Esophagus (tissue), 2 donors: ENCODE measurements around the gene UBXN4. TPM values are rescaled to one million over a fixed set of nuclear protein-coding genes. Genes with fewer than 3 reads are reported as not detected.

ENCODE experiments used
- H3K27ac ChIP-seq, 2 donors: one replicate each; pipeline ENCODE4 v1.5.1; 2013; ENCODE audit warnings: low read depth in 2 of 2, mild to moderate bottlenecking in 2 of 2, inconsistent platforms in 1 of 2, low read length in 1 of 2, moderate library complexity in 1 of 2
- H3K27me3 ChIP-seq, 2 donors: one replicate each; pipeline ENCODE4 v1.6.1; 2013; ENCODE audit warnings: low read length in 2 of 2, control low read depth in 1 of 2, mild to moderate bottlenecking in 1 of 2; ENCODE audit not compliant: insufficient read depth in 2 of 2, control insufficient read depth in 1 of 2
- H3K36me3 ChIP-seq, 2 donors: one replicate each; pipeline ENCODE4 v1.6.1; 2013; ENCODE audit warnings: low read length in 1 of 2; ENCODE audit not compliant: control insufficient read depth in 2 of 2, insufficient read depth in 2 of 2
- H3K4me1 ChIP-seq, 2 donors: one replicate each; pipeline ENCODE4 v1.6.1; 2013; ENCODE audit warnings: low read length in 1 of 2; ENCODE audit not compliant: control insufficient read depth in 2 of 2, insufficient read depth in 2 of 2
- H3K4me3 ChIP-seq, 2 donors: one replicate each; pipeline ENCODE4 v1.5.1; 2013; ENCODE audit warnings: low read length in 2 of 2, mild to moderate bottlenecking in 2 of 2, low read depth in 1 of 2, moderate library complexity in 1 of 2
- H3K9me3 ChIP-seq, 2 donors: one replicate each; pipeline ENCODE4 v1.6.1; 2013; ENCODE audit warnings: mild to moderate bottlenecking in 2 of 2, low read depth in 1 of 2, low read length in 1 of 2, moderate library complexity in 1 of 2; ENCODE audit not compliant: control insufficient read depth in 2 of 2, insufficient read depth in 1 of 2
- WGBS, 2 donors: extraction: QIAGEN DNeasy Blood & Tissue Kit; methylation state at CpG; one replicate each; pipeline ENCODE4 v1.1.7; 2013; 5-methylcytosine and 5-hydroxymethylcytosine counted together
- polyA plus RNA-seq, 2 donors: library from polyadenylated mRNA; stranded (reverse); fragments of 200-250 nt; gene quantifications; one replicate each; pipeline ENCODE4 v1.2.3, GENCODE V29; 2013
- donor health status: healthy with polysubstance abuse.
- donor health status: Bipolar disorder and iron deficiency.

Gene UBXN4
- polyA plus RNA-seq, 2 donors = 33.3 to 40.3 TPM

- Histone ChIP-seq H3K9me3 (no peaks in the 10 kb centered on the region), H3K4me1 (no peaks in the 10 kb centered on the region), H3K27me3 (no peaks in the 10 kb centered on the region), H3K4me3 (no peak overlapping the region), H3K36me3 (no peaks in the 10 kb centered on the region), H3K27ac (no peak overlapping the region)
- 71 to 86% methylated on average over 14 of the region's 14 CpGs for WGBS, 2 donors
These were observed 89.6 kb downstream of the UBXN4 start for GRCh38 chr2:135831180-135831812.

GRCh38 chr2:135832891-135833290 is 91.2 kb downstream of the UBXN4 start:
- Histone ChIP-seq H3K27me3 (no peaks in the 10 kb centered on the region), H3K27ac (no peak overlapping the region), H3K36me3 (no peaks in the 10 kb centered on the region), H3K4me3 (no peak overlapping the region), H3K4me1 (no peaks in the 10 kb centered on the region), H3K9me3 (no peaks in the 10 kb centered on the region)
- WGBS, 2 donors = 91 to 93% methylated on average over 6 of the region's 6 CpGs

Other genes starting within 250 kb of the UBXN4 start
- gene ZRANB3, start 210.6 kb upstream of the UBXN4 start, polyA plus RNA-seq = 1 to 10 TPM; 1.5 to 1.9 TPM
- gene R3HDM1, start 210.4 kb upstream of the UBXN4 start, polyA plus RNA-seq = 1 to 10 TPM; 5.3 to 6.8 TPM
- gene LCT, start 95.3 kb downstream of the UBXN4 start, polyA plus RNA-seq = under 1 TPM in 1 of 2 donors, not detected in 1; 0.01 TPM
- 10 to 100 TPM in 1 of 2 donors, 1 to 10 TPM in 1; 5.2 to 13.1 TPM for gene MCM6, start 134.6 kb downstream of the UBXN4 start, polyA plus RNA-seq
- gene DARS1, start 243.8 kb downstream of the UBXN4 start, polyA plus RNA-seq = 100 to 1,000 TPM in 1 of 2 donors, 10 to 100 TPM in 1; 52.5 to 141 TPM